ENCODE results near the gene CEP131.
A peak's percentile ranks its signal among the peaks of the same experiment; 100 is the strongest.

The CEP131 gene

GRCh38 chr17:81238490-81238814 lies 15.7 kb upstream of the CEP131 start:
- DNase-seq: no peak

- DNase-seq: no peak
Observed at GRCh38 chr17:81237591-81238489, 15.1 kb upstream of the CEP131 start.

GRCh38 chr17:81236784-81237183 lies 14.0 kb upstream of the CEP131 start:
- no peak for DNase-seq

- no peak for DNase-seq
Observed at GRCh38 chr17:81235822-81236740, 13.3 kb upstream of the CEP131 start.

- no peak for DNase-seq
Observed at GRCh38 chr17:81234940-81235821, 12.4 kb upstream of the CEP131 start.

- no peak for DNase-seq
Observed at GRCh38 chr17:81234506-81234855, 11.7 kb upstream of the CEP131 start.

- no peak for DNase-seq
Observed at GRCh38 chr17:81233811-81234505, 11.2 kb upstream of the CEP131 start.

GRCh38 chr17:81233316-81233715 lies 10.6 kb upstream of the CEP131 start:
- DNase-seq: no peak

GRCh38 chr17:81232616-81233241 lies 10.0 kb upstream of the CEP131 start:
- no peak for DNase-seq

GRCh38 chr17:81231766-81232581 lies 9.2 kb upstream of the CEP131 start:
- no peak for DNase-seq

- no peak for DNase-seq
Observed at GRCh38 chr17:81231121-81231645, 8.4 kb upstream of the CEP131 start.

- DNase-seq: peak; percentile 22 to 36
Observed at GRCh38 chr17:81230043-81230820, 7.5 kb upstream of the CEP131 start.

GRCh38 chr17:81229666-81229920 lies 6.8 kb upstream of the CEP131 start:
- no peak for DNase-seq

- peak in 1 of 2 experiments; percentile 57 for DNase-seq
Observed at GRCh38 chr17:81228834-81229665, 6.3 kb upstream of the CEP131 start.

GRCh38 chr17:81228420-81228819 lies 5.7 kb upstream of the CEP131 start:
- peak; percentile 85 to 91 for DNase-seq

GRCh38 chr17:81227630-81228029 lies 4.9 kb upstream of the CEP131 start:
- peak; percentile 23 to 25 for DNase-seq

- peak; percentile 57 to 73 for DNase-seq
Observed at GRCh38 chr17:81223762-81224130, 981 bp upstream of the CEP131 start.

- no peak for DNase-seq
Observed at GRCh38 chr17:81222620-81222905, 202 bp downstream of the CEP131 start.

- no peak for DNase-seq
Observed at GRCh38 chr17:81221842-81222619, 734 bp downstream of the CEP131 start.

All from Kasumi-1 (cell line).